Fibroblast of upper back skin (primary cell): ENCODE measurements around the gene INPP5J.
"Not testable (repeated sequence)": the region's sequence is repeated elsewhere in the genome, so short reads cannot be mapped to it uniquely, and the experiment has no call there.

ENCODE experiments used
- DNase-seq: peaks from one replicate; pipeline ENCODE4 v3.0.0-alpha.2; 2013

The INPP5J gene

DNA sequence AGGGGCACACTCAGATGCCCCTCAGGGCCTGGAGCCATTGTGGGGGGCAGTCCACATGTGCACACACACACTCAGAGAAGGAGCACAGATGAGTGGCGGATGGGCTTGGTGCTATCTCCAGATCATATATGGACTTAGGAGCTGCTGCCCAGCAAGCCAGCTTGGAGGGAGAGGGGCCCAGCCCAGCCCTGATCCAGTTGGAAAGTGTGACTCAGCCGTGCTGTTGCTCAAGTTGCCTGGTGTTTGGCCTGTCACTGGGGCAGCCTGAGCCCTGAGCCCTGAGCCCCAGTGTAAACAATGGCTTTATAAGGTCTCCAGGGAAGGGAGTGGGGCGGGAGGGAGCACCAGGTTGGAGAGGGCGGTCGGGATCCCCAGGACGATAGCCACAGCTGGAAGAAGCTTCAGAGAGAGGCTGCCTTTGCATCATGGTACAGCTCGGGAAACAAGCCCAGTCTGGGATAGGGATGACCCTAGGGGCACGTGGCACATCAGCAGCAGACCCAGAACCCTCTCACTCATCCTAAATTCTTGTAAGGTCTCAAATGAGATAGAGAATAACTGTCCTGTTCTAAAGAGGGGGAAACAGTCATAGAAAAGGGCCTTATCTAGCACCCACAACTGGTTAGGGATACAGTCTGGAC, 20.2 kb upstream of the INPP5J start:
- DNase-seq: peak; percentile 80

DNA sequence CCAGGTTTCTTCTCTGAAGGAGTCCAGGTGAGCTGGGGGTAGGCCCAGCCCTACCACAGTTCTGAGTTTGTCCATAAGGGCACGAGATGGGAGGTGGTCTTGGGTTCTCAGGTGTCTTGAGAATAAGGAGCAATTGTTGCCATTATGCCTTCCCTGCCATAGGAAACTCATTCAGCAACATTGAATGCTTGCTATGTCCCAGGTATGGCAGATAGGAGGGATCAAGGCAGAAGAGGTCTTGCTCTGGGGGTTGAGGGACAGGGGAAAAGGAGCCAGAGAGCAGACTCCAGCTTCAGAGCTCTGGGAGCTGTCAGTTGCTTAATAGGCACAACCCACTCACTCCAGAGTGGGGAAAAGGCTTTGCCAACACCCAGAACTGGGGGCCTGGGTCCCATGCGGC, 19.7 kb upstream of the INPP5J start:
- DNase-seq: no peak

DNA sequence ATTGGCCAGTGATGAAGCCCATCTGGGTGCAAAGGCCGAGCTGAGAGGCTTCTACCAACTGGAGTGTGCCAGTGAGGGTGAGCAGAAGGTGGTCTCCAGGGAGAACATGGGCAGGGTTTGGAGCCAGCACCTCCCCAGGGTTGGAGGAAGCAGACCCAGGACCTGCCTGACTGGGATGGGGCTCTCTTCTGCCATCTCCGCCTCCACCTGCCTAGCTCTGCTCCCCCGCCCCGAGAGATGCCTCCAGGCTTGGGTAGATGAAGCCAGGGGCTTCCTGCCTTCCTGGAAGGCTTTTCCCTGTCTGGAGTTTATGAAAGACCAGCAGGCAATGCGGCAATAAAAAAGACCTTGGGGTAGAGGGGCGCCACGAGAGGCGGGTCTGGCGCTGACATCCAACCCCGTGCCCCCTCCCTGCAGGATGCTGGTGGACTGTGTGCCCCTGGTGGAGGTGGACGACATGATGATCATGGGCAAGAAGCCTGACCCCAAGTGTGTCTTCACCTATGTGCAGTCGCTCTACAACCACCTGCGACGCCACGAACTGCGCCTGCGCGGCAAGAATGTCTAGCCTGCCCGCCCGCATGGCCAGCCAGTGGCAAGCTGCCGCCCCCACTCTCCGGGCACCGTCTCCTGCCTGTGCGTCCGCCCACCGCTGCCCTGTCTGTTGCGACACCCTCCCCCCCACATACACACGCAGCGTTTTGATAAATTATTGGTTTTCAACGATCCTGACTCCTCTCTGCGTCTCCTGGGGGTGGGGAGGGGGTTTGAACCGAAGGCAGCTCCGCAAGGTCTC, 18.7 kb upstream of the INPP5J start:
- no peak for DNase-seq

DNA sequence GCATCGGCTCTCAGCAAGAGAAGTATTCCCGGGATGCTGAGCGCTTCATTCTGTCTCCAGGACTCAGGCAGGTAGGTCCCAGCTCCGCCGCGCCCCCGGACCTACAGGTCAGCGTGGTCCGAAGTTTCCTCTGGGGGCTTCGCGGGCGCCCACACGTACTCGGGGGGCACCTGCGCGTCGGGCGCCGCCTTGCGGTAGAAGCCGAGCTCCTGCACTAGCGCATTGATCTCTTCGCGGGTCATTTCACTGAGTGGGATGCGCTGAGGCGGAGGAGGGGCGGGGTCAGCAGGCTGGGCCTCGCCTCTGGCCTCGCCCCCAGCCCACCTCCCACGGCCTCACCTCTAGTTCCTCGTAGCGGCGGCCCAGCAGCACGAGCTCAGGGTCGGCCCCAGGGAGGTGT, 17.9 kb upstream of the INPP5J start:
- DNase-seq: no peak

DNA sequence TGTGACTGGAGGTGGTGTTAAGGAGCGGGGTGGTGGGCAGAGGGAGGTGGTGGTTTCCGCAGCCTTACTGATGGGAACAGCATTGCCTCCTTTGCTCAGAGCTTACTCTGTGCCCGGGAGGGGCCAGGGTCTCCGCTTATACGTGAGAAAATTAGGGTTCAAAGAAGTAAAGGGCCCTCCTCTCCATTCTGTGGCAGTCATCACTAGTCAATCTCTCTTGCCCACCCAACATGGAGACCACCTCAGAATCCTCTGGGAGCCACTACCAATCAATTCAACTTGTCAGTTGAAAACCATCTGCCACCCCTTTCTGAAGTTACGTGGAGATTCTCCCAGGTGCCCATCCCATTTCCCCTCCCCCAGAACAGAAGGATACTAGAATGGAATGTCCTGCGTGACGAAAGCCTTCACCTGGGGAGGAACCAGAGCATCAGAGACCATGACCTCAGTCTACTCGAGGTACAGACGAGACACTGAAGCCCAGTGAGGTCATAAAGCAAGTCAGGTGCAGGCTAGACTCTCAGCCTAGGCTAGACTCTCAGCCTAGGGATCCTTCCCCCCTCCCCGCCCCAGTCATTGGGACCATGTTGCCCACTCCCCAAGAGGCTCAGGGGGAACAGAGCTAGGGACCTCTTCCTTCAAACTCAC, 17.4 kb upstream of the INPP5J start:
- no peak for DNase-seq

DNA sequence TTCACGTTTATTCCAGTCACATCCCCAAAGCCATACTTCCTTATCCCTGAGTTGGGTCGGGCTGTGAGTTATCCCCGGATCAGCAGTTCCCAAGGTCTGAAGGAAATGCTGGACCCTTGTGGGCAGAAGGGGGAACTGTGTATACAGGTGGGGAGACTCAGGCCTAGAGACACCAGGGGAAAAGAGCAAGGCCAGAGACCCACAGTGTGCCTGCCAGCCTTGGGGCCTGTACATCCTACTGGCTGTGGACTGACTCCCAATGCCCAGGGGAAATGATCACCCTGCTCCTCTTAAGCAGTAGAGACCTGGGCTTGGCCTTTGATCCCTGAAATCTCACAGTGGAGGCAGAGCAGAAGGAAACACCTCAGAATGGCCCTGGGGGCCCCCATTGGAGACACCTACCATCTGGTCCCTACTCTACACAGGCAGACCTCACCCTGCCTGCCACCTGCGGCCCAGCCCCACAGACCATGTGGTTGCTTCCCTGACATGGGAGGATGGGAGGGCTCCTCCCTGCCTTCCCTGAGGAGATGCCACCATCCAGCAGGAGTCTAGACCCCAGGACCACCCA, 16.7 kb upstream of the INPP5J start:
- no peak for DNase-seq

DNA sequence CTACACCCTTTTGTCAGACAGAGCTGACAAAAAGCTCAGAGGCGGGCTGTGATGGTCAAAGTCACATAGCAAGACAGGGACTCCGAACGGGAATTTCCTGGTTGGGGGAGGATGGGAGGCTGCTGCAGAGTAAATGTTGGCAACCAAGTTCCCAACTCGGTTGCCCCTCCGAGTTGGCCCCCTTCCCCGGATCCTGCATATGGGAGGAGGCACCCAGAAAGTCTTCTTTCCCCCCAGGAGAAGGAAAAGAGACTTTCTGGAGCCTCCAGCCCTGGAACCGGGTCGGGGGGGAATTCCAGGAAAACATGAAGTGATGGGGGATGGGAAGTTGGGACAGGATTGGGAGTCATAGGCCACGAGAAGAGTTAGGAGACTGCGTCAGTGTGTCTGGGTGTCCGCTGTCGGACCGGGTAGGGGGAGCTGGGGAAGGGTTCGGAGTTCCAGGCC, 16.0 kb upstream of the INPP5J start:
- peak; percentile 40 for DNase-seq

DNA sequence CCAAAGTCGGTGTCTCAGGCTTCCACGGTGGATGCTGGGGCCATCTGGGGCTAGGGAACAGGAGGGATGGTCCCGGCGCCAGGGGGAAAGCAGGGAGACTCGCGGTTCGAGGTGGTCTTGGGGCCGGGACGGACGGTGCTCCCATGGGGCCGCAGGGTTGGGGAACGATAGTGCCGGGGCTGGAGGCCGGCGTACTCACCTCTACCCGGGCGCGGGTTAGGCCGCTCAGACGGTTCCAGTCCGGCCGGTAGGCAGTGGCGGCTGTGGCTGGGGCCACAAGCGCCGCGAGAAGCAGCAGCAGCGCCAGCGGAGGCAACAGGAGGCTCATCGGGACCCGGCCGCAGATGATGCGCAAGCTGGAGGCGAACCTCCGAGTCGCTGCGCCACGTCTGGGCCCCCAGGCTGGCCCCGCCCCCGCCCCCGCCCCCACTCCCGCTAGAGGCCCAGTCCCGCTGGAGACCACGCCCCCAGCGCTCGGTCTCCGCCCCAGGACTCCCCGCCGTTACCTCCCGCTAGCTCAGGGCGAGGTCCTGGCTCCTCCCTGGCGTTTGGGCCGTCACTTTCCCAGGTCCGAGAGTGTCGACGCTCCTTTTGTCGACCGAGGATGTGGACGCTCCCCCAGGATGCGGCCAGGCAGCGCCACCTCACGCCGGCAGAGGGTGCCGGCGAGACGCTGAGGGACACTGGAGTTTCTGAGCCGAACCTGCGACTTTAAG, 15.4 kb upstream of the INPP5J start, which contains the start of gene SELENOM:
Gene SELENOM (minus strand): TSS at position 391 of the 716 bp plus-strand sequence. CDS start 63 bp downstream, at position 328.
- DNase-seq: peak; percentile 99

DNA sequence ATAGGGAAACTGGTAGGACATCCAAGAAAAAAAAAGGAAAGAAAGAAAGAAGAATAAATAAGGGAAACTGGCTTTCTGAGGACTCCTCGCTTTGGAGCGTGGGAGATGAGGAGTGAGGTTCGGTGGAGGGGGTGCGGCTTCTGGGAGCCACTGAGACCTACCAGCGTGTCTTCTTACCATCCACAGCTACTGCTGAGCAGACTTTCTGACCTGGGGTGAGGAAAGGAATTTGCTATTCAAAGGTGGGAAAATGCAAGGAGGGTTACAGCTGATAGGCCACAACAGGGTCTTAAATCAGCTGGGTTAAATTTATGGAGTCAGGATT, 14.9 kb upstream of the INPP5J start:
- DNase-seq: no peak

DNA sequence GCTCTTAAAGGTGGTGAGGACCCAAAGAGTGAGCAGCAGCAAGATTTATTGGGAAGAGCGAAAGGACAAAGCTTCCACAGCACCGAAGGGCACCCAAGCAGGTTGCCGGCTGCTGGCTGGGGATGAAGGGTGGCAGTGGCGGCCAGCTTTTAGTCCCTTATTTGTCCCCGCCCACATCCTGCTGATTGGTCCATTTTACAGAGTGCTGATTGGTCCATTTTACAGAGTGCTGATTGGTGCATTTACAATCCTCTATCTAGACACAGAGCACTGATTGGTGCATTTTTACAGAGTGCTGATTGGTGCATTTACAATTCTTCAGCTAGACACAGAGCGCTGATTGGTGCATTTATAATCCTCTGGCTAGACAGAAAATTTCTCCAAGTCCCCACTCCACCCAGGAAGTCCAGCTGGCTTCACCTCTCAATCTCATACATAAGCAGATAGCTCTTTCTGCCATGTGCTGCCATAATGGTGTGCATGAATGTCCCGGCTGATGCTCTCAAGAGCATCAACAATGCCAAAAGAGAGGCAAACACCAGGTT, 10.1 kb upstream of the INPP5J start:
- DNase-seq: not testable (repeated sequence)

DNA sequence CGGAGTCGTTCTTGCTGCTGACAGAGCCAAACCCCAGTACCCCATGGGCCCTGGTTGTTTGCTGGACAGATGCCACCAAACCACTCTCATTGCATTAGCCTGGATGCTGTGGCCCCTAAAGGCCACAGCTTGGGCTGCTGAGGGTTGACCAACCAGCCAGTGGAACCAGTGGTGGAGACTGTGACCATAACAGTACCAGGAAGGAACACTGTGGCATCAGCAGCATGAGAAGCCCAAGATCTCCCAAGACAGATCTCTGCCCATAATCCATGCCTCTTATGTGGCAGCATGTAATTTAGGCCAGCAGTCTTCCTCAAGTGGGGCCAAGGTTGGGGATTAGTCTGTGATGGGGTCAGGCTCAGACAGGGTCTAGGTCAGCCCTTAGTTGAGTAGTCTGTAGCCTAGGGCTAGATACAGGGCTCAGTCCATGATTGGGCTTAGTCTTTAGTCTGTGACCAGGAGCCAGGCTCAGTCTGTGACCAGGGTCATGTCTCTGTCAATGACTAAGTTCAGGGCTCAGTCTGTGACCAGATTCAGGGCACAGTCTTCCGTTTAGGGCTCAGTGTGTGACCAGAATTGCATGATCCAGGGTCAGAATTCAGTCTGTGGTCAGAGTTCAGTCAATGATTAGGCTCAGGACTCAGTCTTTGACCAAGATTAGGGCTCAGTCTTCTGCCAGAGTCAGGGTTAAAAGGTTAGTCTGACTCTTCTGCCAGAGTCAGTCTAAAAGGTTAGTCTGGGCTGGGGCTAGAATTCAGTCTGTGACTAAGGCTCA, 4.5 kb upstream of the INPP5J start:
- DNase-seq: no peak

DNA sequence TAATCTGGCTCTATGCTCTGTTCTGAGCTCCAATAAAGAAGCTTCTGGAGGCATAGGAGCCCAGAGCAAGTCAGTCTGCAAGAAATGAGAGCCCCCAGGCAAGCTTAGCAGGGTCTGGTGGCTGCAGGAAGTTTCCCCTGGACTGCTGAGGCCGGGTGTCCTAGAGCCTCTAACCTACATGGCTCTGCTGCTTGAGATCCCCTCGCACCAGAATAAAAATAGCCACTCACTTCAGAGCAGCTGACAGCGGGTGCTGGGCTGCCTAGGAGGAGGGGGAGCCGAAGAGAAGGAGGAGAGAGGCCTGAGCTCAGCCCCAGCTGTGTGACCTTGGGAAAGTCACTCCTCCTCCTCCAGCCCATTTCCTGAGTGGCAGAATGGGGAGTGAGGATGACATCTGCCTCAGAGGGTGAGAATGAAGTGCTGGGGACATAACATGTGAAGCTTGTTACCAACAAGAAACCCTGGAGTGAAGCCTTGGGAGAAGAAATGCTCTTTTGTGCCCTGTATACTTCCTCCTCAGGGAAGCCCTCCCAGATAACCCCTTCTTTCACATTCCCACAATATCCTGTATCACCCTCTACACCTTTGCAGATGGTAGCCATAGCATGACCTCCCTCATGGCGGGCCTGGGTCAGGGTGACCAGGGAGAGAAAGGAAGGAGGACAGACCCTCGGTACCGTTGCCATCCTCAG, 3.6 kb upstream of the INPP5J start:
- no peak for DNase-seq

DNA sequence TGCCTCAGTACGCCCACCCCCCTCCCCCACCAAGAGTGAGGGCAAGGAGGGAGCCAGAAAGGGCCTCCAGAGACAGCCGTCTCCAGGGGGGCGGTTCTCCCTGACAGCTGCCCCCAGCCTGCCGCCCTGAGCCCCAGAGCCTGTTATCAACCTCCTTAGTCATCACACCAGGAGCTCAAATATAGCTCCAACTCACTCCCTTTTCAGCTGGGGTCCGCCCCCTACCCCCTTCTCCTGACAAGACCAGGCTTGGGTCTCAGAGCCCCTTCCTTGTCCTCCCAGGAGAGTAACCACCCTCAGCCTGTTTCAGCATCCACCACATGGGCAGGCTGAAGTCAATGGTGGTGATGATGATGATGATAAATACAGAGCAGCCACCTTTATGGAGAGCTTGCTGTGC, 2.5 kb upstream of the INPP5J start:
- no peak for DNase-seq

DNA sequence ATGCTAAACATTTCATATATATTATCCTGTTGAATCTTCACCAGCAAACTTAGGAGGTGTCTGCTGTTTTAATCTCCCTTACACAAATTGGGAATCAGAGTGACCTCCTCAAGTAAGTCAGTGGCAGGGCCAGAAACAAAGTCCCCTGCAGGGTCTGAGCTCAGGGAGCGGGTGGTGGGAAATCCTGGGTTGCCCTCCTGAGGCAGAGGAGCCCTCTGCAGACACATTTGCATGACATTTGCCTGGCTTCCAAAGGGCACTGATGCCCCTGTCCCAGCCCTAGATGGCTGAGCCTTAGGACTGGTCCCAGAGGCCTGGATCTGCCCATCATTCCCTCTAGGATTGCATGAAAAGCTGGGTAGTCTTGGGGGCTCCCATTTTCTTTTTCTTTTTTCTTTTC, 2.1 kb upstream of the INPP5J start:
- DNase-seq: no peak

DNA sequence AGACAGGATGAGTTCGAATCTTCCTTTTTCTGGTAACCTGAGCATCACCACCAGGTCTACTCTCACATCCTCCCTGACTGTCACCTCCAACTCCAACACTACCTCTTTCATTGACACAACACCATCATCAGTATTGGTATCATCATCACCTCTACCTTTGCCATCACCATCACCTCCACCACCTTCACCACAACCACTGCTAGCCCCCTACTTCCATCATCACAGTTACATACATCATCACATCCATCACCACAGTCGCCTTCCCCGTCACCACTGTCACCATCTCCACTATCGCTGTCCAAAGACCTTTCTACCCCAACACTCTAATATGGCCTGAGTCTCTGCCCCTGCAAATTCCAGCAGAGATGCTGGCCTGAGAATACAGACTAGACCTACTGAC, 1.4 kb upstream of the INPP5J start:
- no peak for DNase-seq

DNA sequence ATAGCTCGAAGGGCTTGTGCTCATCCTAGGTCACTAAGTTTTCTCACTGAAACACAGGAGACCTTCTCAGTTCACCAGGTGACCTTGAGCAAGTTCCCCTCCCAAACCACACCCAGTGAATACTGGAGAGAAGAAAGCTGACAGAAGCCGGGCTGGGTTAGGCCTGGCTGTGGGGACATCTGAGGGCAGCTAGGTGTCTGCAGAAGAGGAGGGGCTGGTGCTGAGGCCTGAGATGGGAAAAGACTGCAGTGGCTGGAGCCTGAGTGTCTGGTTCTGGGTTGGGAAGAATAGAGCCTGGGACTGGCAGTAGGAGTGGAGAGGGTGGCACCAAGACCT, 602 bp upstream of the INPP5J start:
- no peak for DNase-seq

DNA sequence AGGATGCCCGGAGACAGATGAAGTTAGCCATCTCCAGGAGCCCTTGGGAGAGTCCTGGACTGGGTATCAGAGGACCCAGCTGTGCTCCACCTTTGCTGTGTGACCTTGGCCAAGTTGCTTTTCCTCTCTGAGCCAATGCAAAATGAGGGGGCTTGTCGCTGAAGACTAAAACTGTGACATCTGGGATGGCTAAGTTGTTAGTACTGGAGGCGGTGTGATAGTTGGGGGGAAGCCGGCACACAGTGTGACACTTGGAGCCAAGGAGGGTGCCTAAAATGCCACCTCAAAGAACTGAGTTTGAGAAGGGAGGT, 481 bp downstream of the INPP5J start:
- DNase-seq: no peak

DNA sequence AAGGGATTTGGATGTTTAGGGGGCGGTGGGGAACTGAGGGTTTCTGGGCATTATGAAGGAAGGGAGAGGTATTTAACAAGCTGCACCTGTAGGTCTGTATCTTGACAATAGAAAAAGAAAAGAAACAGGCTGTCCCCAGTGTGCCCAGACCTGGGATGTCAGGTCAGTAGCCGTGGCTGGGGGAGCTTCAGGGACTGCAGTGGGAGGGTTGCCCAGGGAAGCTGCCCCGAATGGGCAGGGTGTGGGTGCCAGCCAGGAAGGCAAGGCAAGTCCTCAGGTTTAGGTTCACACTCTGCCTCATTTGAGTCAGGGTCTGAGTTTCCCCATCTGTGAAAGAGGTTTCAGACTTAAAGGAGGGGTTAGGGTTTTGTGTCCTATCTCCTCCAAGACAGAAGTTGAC, 1.5 kb downstream of the INPP5J start:
- DNase-seq: no peak

DNA sequence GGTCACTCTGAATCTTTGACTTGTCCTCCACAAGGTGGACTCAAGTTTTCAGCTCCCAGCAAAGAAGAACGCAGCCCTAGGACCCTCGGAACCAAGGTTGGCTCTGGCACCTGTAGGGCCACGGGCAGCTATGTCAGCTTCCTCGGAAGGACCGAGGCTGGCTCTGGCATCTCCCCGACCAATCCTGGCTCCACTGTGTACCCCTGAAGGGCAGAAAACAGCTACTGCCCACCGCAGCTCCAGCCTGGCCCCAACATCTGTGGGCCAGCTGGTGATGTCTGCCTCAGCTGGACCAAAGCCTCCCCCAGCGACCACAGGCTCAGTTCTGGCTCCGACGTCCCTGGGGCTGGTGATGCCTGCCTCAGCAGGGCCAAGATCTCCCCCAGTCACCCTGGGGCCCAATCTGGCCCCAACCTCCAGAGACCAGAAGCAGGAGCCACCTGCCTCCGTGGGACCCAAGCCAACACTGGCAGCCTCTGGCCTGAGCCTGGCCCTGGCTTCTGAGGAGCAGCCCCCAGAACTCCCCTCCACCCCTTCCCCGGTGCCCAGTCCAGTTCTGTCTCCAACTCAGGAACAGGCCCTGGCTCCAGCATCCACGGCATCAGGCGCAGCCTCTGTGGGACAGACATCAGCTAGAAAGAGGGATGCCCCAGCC, 2.2 kb downstream of the INPP5J start:
- DNase-seq: no peak

DNA sequence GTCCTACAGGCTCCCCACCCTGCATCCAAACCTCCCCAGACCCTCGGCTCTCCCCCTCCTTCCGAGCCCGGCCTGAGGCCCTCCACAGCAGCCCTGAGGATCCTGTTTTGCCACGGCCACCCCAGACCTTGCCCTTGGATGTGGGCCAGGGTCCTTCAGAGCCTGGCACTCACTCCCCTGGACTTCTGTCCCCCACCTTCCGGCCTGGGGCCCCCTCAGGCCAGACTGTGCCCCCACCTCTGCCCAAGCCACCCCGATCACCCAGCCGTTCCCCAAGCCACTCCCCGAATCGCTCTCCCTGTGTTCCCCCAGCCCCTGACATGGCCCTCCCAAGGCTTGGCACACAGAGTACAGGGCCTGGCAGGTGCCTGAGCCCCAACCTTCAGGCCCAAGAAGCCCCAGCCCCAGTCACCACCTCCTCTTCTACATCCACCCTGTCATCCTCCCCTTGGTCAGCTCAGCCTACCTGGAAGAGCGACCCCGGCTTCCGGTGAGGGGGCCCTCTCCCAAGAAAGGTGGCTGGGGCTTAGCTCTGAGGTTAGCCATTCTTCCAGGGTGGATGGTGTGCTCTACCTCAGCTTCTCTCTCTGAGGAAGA, 2.9 kb downstream of the INPP5J start:
- no peak for DNase-seq
